K562 (cell line): ENCODE measurements around the gene TPD52L1. TPM values are rescaled to one million over a fixed set of nuclear protein-coding genes. Genes with fewer than 3 reads are reported as not detected.

Experiments
- AFF4 ChIP-seq: sonication (generic); formaldehyde crosslinking; IDR thresholded peaks from 2 replicates; pipeline ENCODE4 v1.8.0; 2023; ENCODE audit warnings: mild to moderate bottlenecking, missing genetic modification reagents
- BCOR ChIP-seq: fragments of 450-650 bp; IDR thresholded peaks from 2 replicates; pipeline ENCODE4 v1.6.1; 2016
- E2F8 ChIP-seq: fragments of 450-650 bp; IDR thresholded peaks from 2 replicates; pipeline ENCODE4 v1.7.1; 2018; ENCODE audit warnings: mild to moderate bottlenecking, low read depth; ENCODE audit not compliant: partially characterized antibody
- FIP1L1 ChIP-seq: fragments of 200-400 bp; formaldehyde crosslinking; IDR thresholded peaks from 2 replicates; pipeline ENCODE4 v1.6.1; 2018; ENCODE audit warnings: mild to moderate bottlenecking, low read depth, low read length; ENCODE audit not compliant: poor library complexity, severe bottlenecking
- HOXB6 ChIP-seq: fragments of 250-450 bp; sonication (Bioruptor Pico); IDR thresholded peaks from 2 replicates; pipeline ENCODE4 v1.5.1; 2022; ENCODE audit warnings: mild to moderate bottlenecking, borderline replicate concordance
- MAFF ChIP-seq: IDR thresholded peaks from 2 replicates; pipeline ENCODE4 v1.6.1; 2012; ENCODE audit warnings: low read length, improper control_type of control experiment
- MAZ ChIP-seq, 2 experiments: fragments of 450-650 bp in 1 of 2; sonication (generic) in 1 of 2; formaldehyde crosslinking; IDR thresholded peaks in 1 of 2; conservative IDR thresholded peaks in 1 of 2; 2 replicates each; pipeline versions ENCODE4 v1.4.0 to v1.5.0; 2020; ENCODE audit warnings: mild to moderate bottlenecking in 1 of 2, missing genetic modification reagents in 1 of 2
- POLR2G ChIP-seq: fragments of 200-400 bp; formaldehyde crosslinking; IDR thresholded peaks from 2 replicates; pipeline ENCODE4 v1.6.1; 2017; ENCODE audit warnings: low read depth, mild to moderate bottlenecking, antibody characterized with exemption, low read length, moderate library complexity
- RAD51 ChIP-seq: fragments of 450-650 bp; IDR thresholded peaks from 2 replicates; pipeline ENCODE4 v1.7.1; 2016; ENCODE audit warnings: low read depth, mild to moderate bottlenecking, borderline replicate concordance
- REST ChIP-seq, 2 experiments: fragments of 450-650 bp; formaldehyde crosslinking in 1 of 2; IDR thresholded peaks; 2 replicates each; pipeline versions ENCODE4 v1.4.0 to v1.6.1; 2014 to 2020; ENCODE audit warnings: mild to moderate bottlenecking in 2 of 2, borderline replicate concordance in 1 of 2, low read depth in 1 of 2
- SNIP1 ChIP-seq: fragments of 450-650 bp; IDR thresholded peaks from 2 replicates; pipeline ENCODE4 v1.7.1; 2017; ENCODE audit warnings: low read depth, mild to moderate bottlenecking
- ZNF79 ChIP-seq: fragments of 250-450 bp; sonication (Bioruptor Pico); IDR thresholded peaks from 2 replicates; pipeline ENCODE4 v1.4.0; 2020; ENCODE audit warnings: low read depth, mild to moderate bottlenecking, moderate library complexity
- polyA plus RNA-seq, 8 experiments: library from polyadenylated mRNA; depleted of rRNA in 4 of 8; stranded (reverse) in 5 of 8; unstranded in 3 of 8; fragments of >200 nt; fragmentation: Nextera tagmentation in 2 of 8; fragmentation: Illumina TruSeq in 1 of 8; extraction: Ambion mirVana in 2 of 8; extraction: Trizol in 1 of 8; gene quantifications; 2 replicates each; pipeline versions ENCODE4 v1.2.1 to v1.2.3, GENCODE V29; 2011 to 2014; ENCODE audit warnings: inconsistent platforms in 1 of 8, missing spikeins in 1 of 8
- total RNA-seq, 7 experiments: library from RNA; depleted of rRNA in 6 of 7; stranded (reverse); fragments of >200 nt in 6 of 7; fragmentation: Illumina TruSeq in 2 of 7; extraction: Trizol in 2 of 7; gene quantifications; 2 replicates each; pipeline versions ENCODE4 v1.2.1 to v1.2.3, GENCODE V29; 2011 to 2021; ENCODE audit warnings: low replicate concordance in 1 of 7

The TPD52L1 gene
- total and polyA plus RNA-seq, 9 of the 15 experiments (the other 6 are each of a cell fraction or from before 2014, with no cell fraction given), result 12.9 to 149 (median 75.7) TPM

GRCh38 chr6:125154118-125154760 lies 666 bp downstream of the TPD52L1 start (continued):
- TF ChIP-seq AFF4 (CRISPR knock-in tag) (peak; percentile 15; the same call in 1 of the 2 replicates), E2F8 (no peak), REST (IDR thresholded peaks at IDR 0.05; ENCODE audit: borderline replicate concordance) (no peak), REST (CRISPR knock-in tag; IDR thresholded peaks at IDR 0.05; ENCODE audit: low read depth) (no peak), POLR2G (peak; percentile 63; the same call in 1 of the 2 replicates), RAD51 (no peak), SNIP1 (no peak), MAZ (CRISPR knock-in tag; conservative IDR thresholded peaks at IDR 0.05 in 1 of 2, IDR thresholded peaks at IDR 0.05 in 1 of 2) (peak in 1 of 2 experiments; percentile 64; a peak in 2 of 4 replicates), ZNF79 (CRISPR knock-in tag) (no peak), HOXB6 (no peak), MAFF (no peak), FIP1L1 (peak; percentile 57), BCOR (no peak)
